T-helper 2 cell treated with Interferon-gamma antibody and Interleukin-4, amounts not matched to agents 5 μg/mL and 100 μg/mL, for 36 hours (primary cell): ENCODE results near the gene DYNLRB1.

Experiments
- DNase-seq: peaks from one replicate; pipeline ENCODE4 v3.0.0; 2021; ENCODE audit warnings: low spot score
- H3K27ac Mint-ChIP-seq: one replicate; pipeline ENCODE4 v1.8.0; 2021; ENCODE audit warnings: mild to moderate bottlenecking, mixed read lengths
- H3K27me3 Mint-ChIP-seq: one replicate; pipeline ENCODE4 v1.8.0; 2021; ENCODE audit warnings: low read depth, mixed read lengths
- H3K36me3 Mint-ChIP-seq: one replicate; pipeline ENCODE4 v1.8.0; 2021; ENCODE audit warnings: low read depth, mixed read lengths
- H3K4me1 Mint-ChIP-seq: one replicate; pipeline ENCODE4 v1.8.0; 2021; ENCODE audit warnings: low read depth, mixed read lengths
- H3K4me3 Mint-ChIP-seq: one replicate; pipeline ENCODE4 v1.8.0; 2022; ENCODE audit warnings: mild to moderate bottlenecking, moderate library complexity, mixed read lengths
- H3K9me3 Mint-ChIP-seq: one replicate; pipeline ENCODE4 v1.8.0; 2021; ENCODE audit warnings: mixed read lengths

The DYNLRB1 gene

GRCh38 chr20:34546751-34547181 is 30.5 kb downstream of the DYNLRB1 start:
- peaks cover 6% of the 10 kb centered on the region for H3K4me1 Mint-ChIP-seq
- H3K27me3 Mint-ChIP-seq, result no peaks in the 10 kb centered on the region
- peaks cover 3% of the 10 kb centered on the region for H3K36me3 Mint-ChIP-seq
- H3K9me3 Mint-ChIP-seq, result no peaks in the 10 kb centered on the region
- no peak overlapping the region for H3K27ac Mint-ChIP-seq
- H3K4me3 Mint-ChIP-seq, result no peak overlapping the region
- DNase-seq, result no peak

- Mint-ChIP-seq H3K4me1 (peaks cover 6% of the 10 kb centered on the region), H3K27me3 (no peaks in the 10 kb centered on the region), H3K36me3 (peaks cover 1% of the 10 kb centered on the region), H3K27ac (no peak overlapping the region), H3K9me3 (no peaks in the 10 kb centered on the region), H3K4me3 (no peak overlapping the region)
- no peak for DNase-seq
Observed at GRCh38 chr20:34547844-34548613, 31.8 kb downstream of the DYNLRB1 start.

GRCh38 chr20:34549291-34549928 is 33.2 kb downstream of the DYNLRB1 start:
- no peaks in the 10 kb centered on the region for H3K9me3 Mint-ChIP-seq
- no peak for DNase-seq
- H3K27ac Mint-ChIP-seq, result no peak overlapping the region
- H3K4me3 Mint-ChIP-seq, result no peak overlapping the region
- H3K36me3 Mint-ChIP-seq, result no peaks in the 10 kb centered on the region
- H3K27me3 Mint-ChIP-seq, result no peaks in the 10 kb centered on the region
- peaks cover 4% of the 10 kb centered on the region for H3K4me1 Mint-ChIP-seq

- no peak overlapping the region for H3K4me3 Mint-ChIP-seq
- DNase-seq, result no peak
- H3K36me3 Mint-ChIP-seq, result no peaks in the 10 kb centered on the region
- H3K4me1 Mint-ChIP-seq, result no peaks in the 10 kb centered on the region
- H3K27me3 Mint-ChIP-seq, result no peaks in the 10 kb centered on the region
- H3K9me3 Mint-ChIP-seq, result no peaks in the 10 kb centered on the region
- H3K27ac Mint-ChIP-seq, result no peak overlapping the region
Observed at GRCh38 chr20:34549929-34550305, 33.7 kb downstream of the DYNLRB1 start.

GRCh38 chr20:34552569-34552968 is 36.3 kb downstream of the DYNLRB1 start:
- Mint-ChIP-seq H3K9me3 (no peaks in the 10 kb centered on the region), H3K27ac (no peak overlapping the region), H3K27me3 (no peaks in the 10 kb centered on the region), H3K4me1 (peaks cover 3% of the 10 kb centered on the region), H3K36me3 (no peaks in the 10 kb centered on the region), H3K4me3 (no peak overlapping the region)
- no peak for DNase-seq

- Mint-ChIP-seq H3K4me3 (no peak overlapping the region), H3K27ac (no peak overlapping the region), H3K9me3 (no peaks in the 10 kb centered on the region), H3K4me1 (peaks cover 8% of the 10 kb centered on the region), H3K27me3 (no peaks in the 10 kb centered on the region), H3K36me3 (no peaks in the 10 kb centered on the region)
- no peak for DNase-seq
Observed at GRCh38 chr20:34553366-34553867, 37.2 kb downstream of the DYNLRB1 start.

- H3K9me3 Mint-ChIP-seq, result no peaks in the 10 kb centered on the region
- H3K4me3 Mint-ChIP-seq, result peak overlapping the region; percentile 87
- peak overlapping the region; percentile 93 for H3K27ac Mint-ChIP-seq
- no peak for DNase-seq
- H3K4me1 Mint-ChIP-seq, result peaks cover 8% of the 10 kb centered on the region
- H3K36me3 Mint-ChIP-seq, result no peaks in the 10 kb centered on the region
- H3K27me3 Mint-ChIP-seq, result no peaks in the 10 kb centered on the region
Observed at GRCh38 chr20:34557936-34558319, 41.7 kb downstream of the DYNLRB1 start.

- Mint-ChIP-seq H3K4me1 (peaks cover 8% of the 10 kb centered on the region), H3K4me3 (peak within 1 kb of the TSS; percentile 87), H3K27ac (peak within 1 kb of the TSS; percentile 93), H3K27me3 (no peaks in the 10 kb centered on the region), H3K36me3 (no peaks in the 10 kb centered on the region), H3K9me3 (no peaks in the 10 kb centered on the region)
- peak; percentile 88 for DNase-seq
Observed at GRCh38 chr20:34558320-34559218, 42.3 kb downstream of the DYNLRB1 start, which contains the start of gene MAP1LC3A. Gene MAP1LC3A (plus strand): TSS chr20:34558718. CDS start chr20:34558869, 151 bp downstream.

- Mint-ChIP-seq H3K36me3 (no peaks in the 10 kb centered on the region), H3K27me3 (no peaks in the 10 kb centered on the region), H3K4me1 (peaks cover 8% of the 10 kb centered on the region), H3K4me3 (peak overlapping the region; percentile 48), H3K27ac (peak overlapping the region; percentile 73), H3K9me3 (no peaks in the 10 kb centered on the region)
- DNase-seq, result no peak
Observed at GRCh38 chr20:34559311-34560140, 43.3 kb downstream of the DYNLRB1 start.

GRCh38 chr20:34560141-34560523 is 43.9 kb downstream of the DYNLRB1 start:
- Mint-ChIP-seq H3K27ac (peak overlapping the region; percentile 67), H3K4me1 (peaks cover 8% of the 10 kb centered on the region)

GRCh38 chr20:34560614-34561013 is 44.4 kb downstream of the DYNLRB1 start:
- Mint-ChIP-seq H3K4me1 (peaks cover 8% of the 10 kb centered on the region), H3K27ac (no peak overlapping the region), H3K36me3 (no peaks in the 10 kb centered on the region), H3K27me3 (no peaks in the 10 kb centered on the region), H3K9me3 (no peaks in the 10 kb centered on the region), H3K4me3 (no peak overlapping the region)
- no peak for DNase-seq

More at GRCh38 chr20:34560141-34560523, 43.9 kb downstream of the DYNLRB1 start:
- no peak for DNase-seq
- Mint-ChIP-seq H3K4me3 (peak overlapping the region; percentile 46), H3K36me3 (no peaks in the 10 kb centered on the region), H3K9me3 (no peaks in the 10 kb centered on the region), H3K27me3 (no peaks in the 10 kb centered on the region)

- Mint-ChIP-seq H3K27me3 (no peaks in the 10 kb centered on the region), H3K36me3 (no peaks in the 10 kb centered on the region), H3K4me3 (no peak overlapping the region), H3K9me3 (no peaks in the 10 kb centered on the region), H3K27ac (peak overlapping the region; percentile 45), H3K4me1 (peaks cover 8% of the 10 kb centered on the region)
- no peak for DNase-seq
Observed at GRCh38 chr20:34561661-34562060, 45.4 kb downstream of the DYNLRB1 start.

GRCh38 chr20:34562641-34563040 is 46.4 kb downstream of the DYNLRB1 start:
- Mint-ChIP-seq H3K4me3 (no peak overlapping the region), H3K36me3 (no peaks in the 10 kb centered on the region), H3K27ac (no peak overlapping the region), H3K27me3 (no peaks in the 10 kb centered on the region), H3K4me1 (peaks cover 5% of the 10 kb centered on the region), H3K9me3 (no peaks in the 10 kb centered on the region)
- no peak for DNase-seq
